ENCODE measurements around the gene NMT2.

Gene NMT2

GRCh38 chr10:15158448-15158847 lies 10.0 kb downstream of the NMT2 start:
- H3K27ac ChIP-seq (replicated peaks; ENCODE audit: low read length) = no peak overlapping the region
- no peak overlapping the region for H2AK5ac ChIP-seq (ENCODE audit: low read depth, low read length)
- no peak overlapping the region for H3K18ac ChIP-seq (ENCODE audit: low read length)
- no peak overlapping the region for H3K23ac ChIP-seq (ENCODE audit: low read depth, low read length, poor library complexity)
- no peak overlapping the region for H2BK120ac ChIP-seq (ENCODE audit: low read depth, low read length)
- H3K4me3 ChIP-seq (ENCODE audit: low read length in 2 of 2) = no peak overlapping the region
- no peak overlapping the region for H3K4me2 ChIP-seq (ENCODE audit: insufficient read depth, low read length, poor library complexity, severe bottlenecking)
- no peak overlapping the region for H2BK12ac ChIP-seq (ENCODE audit: low read length)
- H3K79me1 ChIP-seq (ENCODE audit: low read depth, low read length) = peaks cover 8% of the 10 kb centered on the region
- no peaks in the 10 kb centered on the region for H3K9me3 ChIP-seq (replicated peaks in 1 of 2; ENCODE audit: control insufficient read depth in 2 of 2, insufficient read depth in 1 of 2, low read depth in 1 of 2, low read length in 2 of 2)
- H3K9ac ChIP-seq (ENCODE audit: low read depth, low read length, poor library complexity) = no peak overlapping the region
- H4K8ac ChIP-seq (ENCODE audit: low read depth, low read length) = no peak overlapping the region
- no peaks in the 10 kb centered on the region for H3K4me1 ChIP-seq (ENCODE audit: control insufficient read depth in 2 of 2, insufficient read depth in 1 of 2, low read depth in 1 of 2, low read length in 2 of 2)
- H4K91ac ChIP-seq (ENCODE audit: low read depth, low read length, poor library complexity) = no peak overlapping the region
- H3K27me3 ChIP-seq (ENCODE audit: control insufficient read depth in 3 of 3, insufficient read depth in 3 of 3, low read depth in 1 of 3, low read length in 3 of 3) = no peaks in the 10 kb centered on the region
- no peak overlapping the region for H2BK15ac ChIP-seq (ENCODE audit: low read length)
- H3K14ac ChIP-seq (ENCODE audit: low read length) = no peak overlapping the region
- no peak for DNase-seq (ENCODE audit: low spot score)
- no peak overlapping the region for H3K4ac ChIP-seq (ENCODE audit: low read length)
- H2AFZ ChIP-seq (ENCODE audit: low read length) = no peak overlapping the region
- no peak overlapping the region for H2BK5ac ChIP-seq (ENCODE audit: low read length)
- peaks cover 0 to 8% of the 10 kb centered on the region in 2 donors for H3K36me3 ChIP-seq (replicated peaks in 1 of 2; ENCODE audit: control insufficient read depth in 2 of 2, insufficient read depth in 2 of 2, low read length in 2 of 2)
- WGBS, 2 donors (ENCODE audit: extremely low coverage in 2 of 2, insufficient read length in 2 of 2, insufficient replicate concordance in 1 of 2) = no CpG with 5 or more reads among the region's 2 CpGs

- no peak overlapping the region for H2AK5ac ChIP-seq (ENCODE audit: low read depth, low read length)
- H3K4me1 ChIP-seq (ENCODE audit: control insufficient read depth in 2 of 2, insufficient read depth in 1 of 2, low read depth in 1 of 2, low read length in 2 of 2) = peaks cover 0 to 6% of the 10 kb centered on the region in 2 donors
- no peak overlapping the region for H3K4me3 ChIP-seq (ENCODE audit: low read length in 2 of 2)
- H3K23ac ChIP-seq (ENCODE audit: low read depth, low read length, poor library complexity) = no peak overlapping the region
- H3K79me1 ChIP-seq (ENCODE audit: low read depth, low read length) = peaks cover 8% of the 10 kb centered on the region
- H3K27ac ChIP-seq (replicated peaks; ENCODE audit: low read length) = no peak overlapping the region
- H3K27me3 ChIP-seq (ENCODE audit: control insufficient read depth in 3 of 3, insufficient read depth in 3 of 3, low read depth in 1 of 3, low read length in 3 of 3) = no peaks in the 10 kb centered on the region
- H3K14ac ChIP-seq (ENCODE audit: low read length) = no peak overlapping the region
- no peak overlapping the region for H2BK15ac ChIP-seq (ENCODE audit: low read length)
- no peak overlapping the region for H4K8ac ChIP-seq (ENCODE audit: low read depth, low read length)
- H2BK12ac ChIP-seq (ENCODE audit: low read length) = no peak overlapping the region
- H4K91ac ChIP-seq (ENCODE audit: low read depth, low read length, poor library complexity) = no peak overlapping the region
- no peak overlapping the region for H3K4ac ChIP-seq (ENCODE audit: low read length)
- H2AFZ ChIP-seq (ENCODE audit: low read length) = no peak overlapping the region
- no peaks in the 10 kb centered on the region for H3K9me3 ChIP-seq (replicated peaks in 1 of 2; ENCODE audit: control insufficient read depth in 2 of 2, insufficient read depth in 1 of 2, low read depth in 1 of 2, low read length in 2 of 2)
- H3K9ac ChIP-seq (ENCODE audit: low read depth, low read length, poor library complexity) = no peak overlapping the region
- WGBS, 2 donors (ENCODE audit: extremely low coverage in 2 of 2, insufficient read length in 2 of 2, insufficient replicate concordance in 1 of 2) = no CpG with 5 or more reads among the region's 14 CpGs
- H3K18ac ChIP-seq (ENCODE audit: low read length) = no peak overlapping the region
- H3K4me2 ChIP-seq (ENCODE audit: insufficient read depth, low read length, poor library complexity, severe bottlenecking) = no peak overlapping the region
- peaks cover 0 to 8% of the 10 kb centered on the region in 2 donors for H3K36me3 ChIP-seq (replicated peaks in 1 of 2; ENCODE audit: control insufficient read depth in 2 of 2, insufficient read depth in 2 of 2, low read length in 2 of 2)
- no peak overlapping the region for H2BK120ac ChIP-seq (ENCODE audit: low read depth, low read length)
- DNase-seq (ENCODE audit: low spot score) = no peak
- no peak overlapping the region for H2BK5ac ChIP-seq (ENCODE audit: low read length)
Measured at GRCh38 chr10:15155978-15156656, 12.4 kb downstream of the NMT2 start.

DNA sequence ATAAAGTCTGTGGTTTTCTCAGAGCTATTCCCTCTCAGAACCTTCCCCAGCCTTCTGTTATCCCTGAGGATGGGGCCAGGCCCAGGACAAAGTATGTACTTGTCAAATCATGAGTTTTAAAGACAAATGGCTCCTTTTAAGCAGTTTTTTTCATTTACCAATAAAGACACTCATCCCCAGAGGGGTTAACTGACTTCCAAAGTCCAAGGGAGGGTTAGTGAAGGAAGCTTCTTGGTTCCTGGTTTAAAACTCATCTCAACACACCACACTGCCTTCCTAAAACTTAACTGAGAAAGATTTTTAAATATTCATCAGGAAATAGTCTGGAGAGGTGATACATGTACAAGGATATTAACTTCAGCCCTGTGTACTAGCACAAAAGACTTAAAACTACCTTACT lies 15.9 kb downstream of the NMT2 start:
- Histone ChIP-seq H2AK5ac (ENCODE audit: low read depth, low read length) (no peak overlapping the region), H2BK12ac (ENCODE audit: low read length) (no peak overlapping the region), H2BK5ac (ENCODE audit: low read length) (no peak overlapping the region), H3K79me1 (ENCODE audit: low read depth, low read length) (peaks cover 8% of the 10 kb centered on the region), H3K14ac (ENCODE audit: low read length) (no peak overlapping the region), H3K4me3 (ENCODE audit: low read length in 2 of 2) (no peak overlapping the region), H3K4ac (ENCODE audit: low read length) (no peak overlapping the region), H3K9ac (ENCODE audit: low read depth, low read length, poor library complexity) (no peak overlapping the region), H3K9me3 (replicated peaks in 1 of 2; ENCODE audit: control insufficient read depth in 2 of 2, insufficient read depth in 1 of 2, low read depth in 1 of 2, low read length in 2 of 2) (peaks cover 0 to 4% of the 10 kb centered on the region in 2 donors), H3K36me3 (replicated peaks in 1 of 2; ENCODE audit: control insufficient read depth in 2 of 2, insufficient read depth in 2 of 2, low read length in 2 of 2) (peaks cover 0 to 2% of the 10 kb centered on the region in 2 donors), H3K18ac (ENCODE audit: low read length) (no peak overlapping the region), H3K23ac (ENCODE audit: low read depth, low read length, poor library complexity) (no peak overlapping the region), H2BK15ac (ENCODE audit: low read length) (no peak overlapping the region), H4K8ac (ENCODE audit: low read depth, low read length) (no peak overlapping the region), H3K4me2 (ENCODE audit: insufficient read depth, low read length, poor library complexity, severe bottlenecking) (no peak overlapping the region), H3K4me1 (ENCODE audit: control insufficient read depth in 2 of 2, insufficient read depth in 1 of 2, low read depth in 1 of 2, low read length in 2 of 2) (peaks cover 0 to 6% of the 10 kb centered on the region in 2 donors), H2AFZ (ENCODE audit: low read length) (no peak overlapping the region), H4K91ac (ENCODE audit: low read depth, low read length, poor library complexity) (no peak overlapping the region), H3K27ac (replicated peaks; ENCODE audit: low read length) (no peak overlapping the region), H3K27me3 (ENCODE audit: control insufficient read depth in 3 of 3, insufficient read depth in 3 of 3, low read depth in 1 of 3, low read length in 3 of 3) (no peaks in the 10 kb centered on the region), H2BK120ac (ENCODE audit: low read depth, low read length) (no peak overlapping the region)
- no peak for DNase-seq (ENCODE audit: low spot score)

DNA sequence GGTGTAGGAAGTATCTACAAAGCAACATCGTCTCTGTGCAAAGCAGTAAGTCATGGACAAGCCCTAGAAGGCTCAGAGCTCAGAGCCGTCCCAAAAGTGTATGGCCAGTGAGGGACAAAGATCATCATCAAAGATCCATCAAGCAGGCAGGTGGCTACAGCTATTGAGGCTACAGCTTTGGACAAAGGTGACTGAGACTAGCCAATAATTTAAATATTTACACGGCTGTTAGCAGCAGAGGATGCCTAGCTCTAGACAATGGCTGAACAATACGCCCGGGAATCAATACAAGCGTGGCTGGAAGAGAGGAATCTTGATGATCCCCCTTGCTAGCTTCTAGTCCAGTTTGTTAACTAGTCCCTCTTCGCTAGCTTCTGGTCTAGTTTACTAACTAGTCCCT lies 17.9 kb downstream of the NMT2 start:
- Histone ChIP-seq H3K23ac (ENCODE audit: low read depth, low read length, poor library complexity) (no peak overlapping the region), H4K8ac (ENCODE audit: low read depth, low read length) (no peak overlapping the region), H3K9ac (ENCODE audit: low read depth, low read length, poor library complexity) (no peak overlapping the region), H4K91ac (ENCODE audit: low read depth, low read length, poor library complexity) (no peak overlapping the region), H2BK15ac (ENCODE audit: low read length) (no peak overlapping the region), H3K4me1 (ENCODE audit: control insufficient read depth in 2 of 2, insufficient read depth in 1 of 2, low read depth in 1 of 2, low read length in 2 of 2) (peaks cover 2 to 6% of the 10 kb centered on the region in 2 donors), H3K27me3 (ENCODE audit: control insufficient read depth in 3 of 3, insufficient read depth in 3 of 3, low read depth in 1 of 3, low read length in 3 of 3) (no peaks in the 10 kb centered on the region), H3K4me2 (ENCODE audit: insufficient read depth, low read length, poor library complexity, severe bottlenecking) (no peak overlapping the region), H2BK120ac (ENCODE audit: low read depth, low read length) (no peak overlapping the region), H3K79me1 (ENCODE audit: low read depth, low read length) (peaks cover 8% of the 10 kb centered on the region), H3K4me3 (ENCODE audit: low read length in 2 of 2) (no peak overlapping the region), H2AFZ (ENCODE audit: low read length) (no peak overlapping the region), H3K9me3 (replicated peaks in 1 of 2; ENCODE audit: control insufficient read depth in 2 of 2, insufficient read depth in 1 of 2, low read depth in 1 of 2, low read length in 2 of 2) (peaks cover 0 to 4% of the 10 kb centered on the region in 2 donors), H3K14ac (ENCODE audit: low read length) (no peak overlapping the region), H2BK12ac (ENCODE audit: low read length) (no peak overlapping the region), H3K4ac (ENCODE audit: low read length) (no peak overlapping the region), H3K18ac (ENCODE audit: low read length) (no peak overlapping the region), H3K27ac (replicated peaks; ENCODE audit: low read length) (no peak overlapping the region), H2BK5ac (ENCODE audit: low read length) (no peak overlapping the region), H3K36me3 (replicated peaks in 1 of 2; ENCODE audit: control insufficient read depth in 2 of 2, insufficient read depth in 2 of 2, low read length in 2 of 2) (no peaks in the 10 kb centered on the region), H2AK5ac (ENCODE audit: low read depth, low read length) (no peak overlapping the region)
- WGBS, 2 donors (ENCODE audit: extremely low coverage in 2 of 2, insufficient read length in 2 of 2, insufficient replicate concordance in 1 of 2) = no CpG with 5 or more reads among the region's 7 CpGs
- no peak for DNase-seq (ENCODE audit: low spot score)

Measured in neuronal stem cell (in vitro differentiated cells).